HAP-1 (cell line): ENCODE results near the gene PLCB3.

ENCODE experiments used
- DNase-seq, 2 experiments: peaks; one replicate each; pipeline ENCODE4 v3.0.0-alpha.2; 2016 to 2020; ENCODE audit warnings: low spot score in 2 of 2
- H3K27me3 ChIP-seq: fragments of 250-450 bp; sonication (Bioruptor Pico); 2 replicates; pipeline ENCODE4 v1.5.1; 2020; ENCODE audit warnings: low read depth, mild to moderate bottlenecking, moderate library complexity
- H3K36me3 ChIP-seq: fragments of 250-450 bp; sonication (Bioruptor Pico); replicated peaks from 2 replicates; pipeline ENCODE4 v1.5.1; 2020; ENCODE audit warnings: mild to moderate bottlenecking
- H3K4me1 ChIP-seq: fragments of 250-450 bp; sonication (Bioruptor Pico); 2 replicates; pipeline ENCODE4 v1.5.1; 2020; ENCODE audit warnings: mild to moderate bottlenecking
- H3K4me3 ChIP-seq: fragments of 250-450 bp; sonication (Bioruptor Pico); 2 replicates; pipeline ENCODE4 v1.5.1; 2020; ENCODE audit warnings: mild to moderate bottlenecking, moderate library complexity
- H3K9me3 ChIP-seq: fragments of 250-450 bp; sonication (Bioruptor Pico); 2 replicates; pipeline ENCODE4 v1.5.1; 2020; ENCODE audit warnings: mild to moderate bottlenecking, moderate library complexity
- in situ Hi-C: fragments of 300-500 bp; cut with MboI; formaldehyde crosslinking; loops from 3 replicates; pipeline ENCODE4 v1.14.3; 2020; ENCODE audit warnings: low sequenced_read_pairs, inconsistent platforms, mixed read lengths

PLCB3 gene

DNA sequence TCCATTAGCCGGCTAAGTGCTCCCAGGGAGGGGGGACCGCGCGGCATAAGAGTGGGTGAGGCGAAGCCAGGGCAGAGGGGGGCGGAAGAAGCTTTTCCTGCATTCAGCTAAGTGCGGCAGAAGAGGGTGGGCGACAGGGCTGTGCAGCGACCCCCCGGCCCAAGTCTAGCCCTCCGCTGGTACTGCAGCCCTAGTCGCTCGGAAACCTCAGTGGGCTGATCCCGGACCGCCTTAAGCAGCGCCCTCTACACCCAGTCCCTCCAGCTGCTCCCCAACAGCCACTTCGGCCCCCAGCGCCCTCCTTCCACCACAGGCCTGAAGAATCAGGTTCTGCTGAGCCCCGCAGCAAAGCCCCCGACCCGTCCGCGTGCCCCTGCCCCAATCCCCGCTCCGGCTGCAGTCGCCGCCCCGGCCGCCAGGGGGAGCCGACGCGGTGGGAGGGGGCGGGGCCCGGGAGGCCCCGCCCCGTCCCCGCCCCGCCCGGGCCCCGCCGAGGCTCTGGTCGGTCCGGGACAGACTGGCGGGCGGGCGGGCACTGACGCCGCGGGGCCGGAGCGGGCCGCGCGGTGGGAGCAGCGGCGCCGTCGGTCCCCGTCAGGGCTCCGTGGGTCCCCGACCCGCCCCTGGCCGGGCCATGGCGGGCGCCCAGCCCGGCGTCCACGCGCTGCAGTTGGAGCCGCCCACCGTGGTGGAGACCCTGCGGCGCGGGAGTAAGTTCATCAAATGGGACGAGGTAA lies at the start of gene PLCB3:
Gene PLCB3, plus strand, starts transcription at position 515 of the 737 bp plus-strand sequence. Its CDS starts 120 bp downstream, at position 635.
- Histone ChIP-seq H3K4me1 (peaks cover 12% of the 10 kb centered on the region), H3K27me3 (no peaks in the 10 kb centered on the region), H3K4me3 (peak within 1 kb of the TSS; percentile 70), H3K9me3 (no peaks in the 10 kb centered on the region), H3K36me3 (peaks cover 15% of the 10 kb centered on the region)
- in situ Hi-C loops = loop anchor here (25.0 kb wide), 1 partner anchor 861 kb away; the partner anchor contains the start of genes FAU, MRPL49, TM7SF2 and ZNHIT2
- DNase-seq = peak; percentile 33 to 69

DNA sequence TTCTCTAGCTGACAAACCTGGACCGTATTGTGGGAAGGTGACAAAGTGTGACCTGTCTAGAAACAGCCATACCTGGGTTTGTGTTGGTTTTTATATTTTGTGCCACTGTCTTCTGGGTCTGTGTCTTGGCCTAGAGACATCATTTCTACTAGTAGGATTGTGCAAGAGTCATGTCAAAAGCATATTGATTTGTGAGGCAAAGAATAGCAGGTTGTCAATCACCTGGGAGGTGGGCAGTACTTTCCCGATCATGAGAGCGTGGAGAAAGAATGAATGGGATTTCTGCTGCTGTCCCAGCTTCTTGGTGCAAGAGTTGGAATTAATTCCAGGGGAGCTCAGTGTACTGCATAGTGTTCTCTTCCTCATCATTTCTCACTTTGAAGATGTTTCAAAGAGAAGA lies 49.8 kb upstream of the PLCB3 start:
- DNase-seq = no peak
- peaks cover 96% of the 10 kb centered on the region for H3K36me3 ChIP-seq
- no peaks in the 10 kb centered on the region for H3K9me3 ChIP-seq
- H3K27me3 ChIP-seq = no peaks in the 10 kb centered on the region
- H3K4me3 ChIP-seq = no peak overlapping the region
- in situ Hi-C loops = no loop called here
- no peaks in the 10 kb centered on the region for H3K4me1 ChIP-seq

DNA sequence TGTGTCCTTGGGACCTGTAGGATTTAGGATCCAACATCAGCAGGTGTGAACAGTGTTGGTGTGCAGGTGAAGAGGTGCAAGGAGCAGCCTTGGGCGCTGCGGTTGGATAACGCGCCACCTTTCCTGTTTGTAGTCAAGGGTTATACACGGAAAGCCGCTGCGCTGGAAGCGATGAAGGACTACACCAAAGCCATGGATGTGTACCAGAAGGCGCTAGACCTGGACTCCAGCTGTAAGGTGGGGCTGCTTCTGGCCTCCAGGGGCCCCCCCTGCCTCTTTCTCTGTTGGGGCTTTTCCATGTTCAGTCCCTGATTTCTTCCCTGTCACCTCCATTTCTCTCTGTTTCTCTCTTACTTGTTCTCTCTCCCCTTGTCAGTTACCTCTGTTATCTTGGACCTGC lies 48.3 kb upstream of the PLCB3 start:
- H3K36me3 ChIP-seq = peaks cover 90% of the 10 kb centered on the region
- no peaks in the 10 kb centered on the region for H3K27me3 ChIP-seq
- in situ Hi-C loops = no loop called here
- no peak overlapping the region for H3K4me3 ChIP-seq
- H3K9me3 ChIP-seq = no peaks in the 10 kb centered on the region
- no peak for DNase-seq
- no peaks in the 10 kb centered on the region for H3K4me1 ChIP-seq

DNA sequence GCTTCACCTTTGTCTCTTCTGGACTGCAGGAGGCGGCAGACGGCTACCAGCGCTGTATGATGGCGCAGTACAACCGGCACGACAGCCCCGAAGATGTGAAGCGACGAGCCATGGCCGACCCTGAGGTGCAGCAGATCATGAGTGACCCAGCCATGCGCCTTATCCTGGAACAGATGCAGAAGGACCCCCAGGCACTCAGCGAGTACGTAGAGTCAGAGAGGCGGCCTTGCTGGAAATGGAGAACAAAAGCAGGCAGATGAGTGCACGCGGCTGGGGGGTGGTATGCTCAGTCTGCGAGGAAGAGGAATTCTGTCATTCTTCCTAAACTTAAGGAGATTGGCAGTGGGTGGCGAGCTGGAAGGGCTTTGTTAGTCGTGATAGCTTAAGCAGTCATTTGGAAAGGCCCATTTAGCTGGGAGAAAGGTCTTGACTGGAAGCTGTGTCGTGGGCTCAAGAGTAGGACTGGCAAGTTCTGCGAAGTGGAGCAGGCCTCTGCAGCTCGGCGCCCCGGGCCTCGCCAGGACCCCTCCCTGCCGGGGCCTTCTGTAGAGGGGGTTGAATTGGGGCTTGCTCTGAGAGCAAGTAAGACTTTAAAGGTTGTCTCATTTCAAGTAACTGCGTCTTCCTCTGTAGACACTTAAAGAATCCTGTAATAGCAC lies 47.8 kb upstream of the PLCB3 start:
- no peaks in the 10 kb centered on the region for H3K4me1 ChIP-seq
- H3K9me3 ChIP-seq = no peaks in the 10 kb centered on the region
- peaks cover 85% of the 10 kb centered on the region for H3K36me3 ChIP-seq
- DNase-seq = no peak
- no peak overlapping the region for H3K4me3 ChIP-seq
- in situ Hi-C loops = no loop called here
- H3K27me3 ChIP-seq = no peaks in the 10 kb centered on the region

DNA sequence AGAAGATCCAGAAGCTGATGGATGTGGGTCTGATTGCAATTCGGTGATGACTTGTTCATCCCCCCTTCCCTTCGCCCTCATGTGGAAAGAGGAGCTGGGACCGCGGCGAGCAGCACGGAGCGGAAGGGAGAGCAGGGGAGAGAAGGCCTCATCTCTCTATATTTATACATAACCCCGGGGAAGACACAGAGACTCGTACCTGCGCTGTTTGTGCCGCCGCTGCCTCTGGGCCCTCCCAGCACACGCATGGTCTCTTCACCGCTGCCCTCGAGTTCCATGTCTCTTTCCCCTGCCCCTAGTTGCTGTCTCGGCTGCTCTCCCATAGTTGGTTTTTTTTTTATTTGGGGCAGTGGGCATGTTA lies 47.3 kb upstream of the PLCB3 start:
- no peaks in the 10 kb centered on the region for H3K27me3 ChIP-seq
- in situ Hi-C loops = no loop called here
- no peaks in the 10 kb centered on the region for H3K9me3 ChIP-seq
- no peak overlapping the region for H3K4me3 ChIP-seq
- no peak for DNase-seq
- H3K36me3 ChIP-seq = peaks cover 81% of the 10 kb centered on the region
- no peaks in the 10 kb centered on the region for H3K4me1 ChIP-seq

DNA sequence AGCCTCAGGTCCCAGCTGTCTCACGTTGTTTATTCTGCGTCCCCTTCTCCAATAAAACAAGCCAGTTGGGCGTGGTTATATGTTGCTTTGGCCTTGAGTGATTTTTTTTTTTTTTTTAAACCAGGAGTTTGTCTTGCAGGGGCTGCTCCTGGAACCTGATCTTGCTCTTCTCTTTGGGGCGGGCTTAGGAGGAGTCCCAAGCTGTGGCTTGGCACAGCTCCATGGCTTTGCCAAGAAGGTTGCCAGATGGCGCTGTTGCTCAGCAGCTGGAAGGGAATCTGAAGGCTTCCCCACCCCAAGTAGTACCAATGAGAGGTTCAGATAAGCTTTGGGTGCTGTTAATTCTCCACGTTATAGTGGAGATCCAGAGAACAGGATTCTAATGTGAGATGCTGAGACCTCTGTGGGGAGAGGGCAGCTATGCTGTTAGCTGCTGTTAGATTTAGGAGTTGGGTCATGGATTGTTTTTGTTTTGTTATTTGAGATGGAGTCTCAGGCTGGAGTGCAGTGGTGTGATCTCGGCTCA lies 46.8 kb upstream of the PLCB3 start:
- H3K9me3 ChIP-seq = no peaks in the 10 kb centered on the region
- H3K27me3 ChIP-seq = no peaks in the 10 kb centered on the region
- no peak overlapping the region for H3K4me3 ChIP-seq
- H3K4me1 ChIP-seq = no peaks in the 10 kb centered on the region
- in situ Hi-C loops = no loop called here
- H3K36me3 ChIP-seq = peaks cover 78% of the 10 kb centered on the region
- peak; percentile 68 to 83 for DNase-seq

DNA sequence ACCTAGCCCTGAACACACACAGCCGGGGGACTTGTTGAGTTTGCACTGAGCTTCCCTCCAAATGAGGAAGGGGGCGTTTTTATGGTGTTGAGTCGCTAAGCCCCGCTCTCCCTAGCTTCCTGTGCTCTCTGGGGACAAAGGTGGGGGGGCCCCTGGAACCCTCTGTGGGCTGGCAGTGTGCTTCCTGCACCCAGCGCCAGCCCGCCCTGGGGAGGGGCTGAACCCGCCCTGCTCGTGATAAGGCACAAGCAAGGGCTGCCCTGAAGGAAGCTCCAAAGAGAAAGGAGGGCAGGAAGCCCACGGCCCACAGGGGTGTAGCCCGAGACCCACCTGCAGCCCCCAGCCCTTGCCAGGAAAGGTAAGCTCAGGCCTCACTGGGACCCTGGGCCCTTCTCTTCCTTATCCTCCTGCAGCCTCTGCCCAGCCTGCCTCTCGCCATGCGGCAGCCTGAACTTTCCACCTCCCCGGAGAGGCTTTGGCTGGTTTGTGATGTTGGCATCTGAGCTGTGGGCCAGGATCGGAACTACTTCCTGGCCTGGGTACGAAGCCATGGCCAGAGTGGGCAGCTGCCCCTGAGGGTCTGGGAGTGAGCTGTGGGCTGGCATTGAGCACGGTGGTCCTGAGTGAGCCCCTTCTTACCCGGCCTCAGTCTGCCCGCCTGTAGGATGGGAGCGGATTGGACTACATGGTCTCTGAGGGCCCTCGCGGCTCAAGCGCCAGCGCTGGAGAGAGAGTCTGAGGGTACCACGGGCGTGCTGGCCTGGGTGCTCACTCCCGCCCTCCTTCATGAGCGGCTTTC lies 44.7 kb upstream of the PLCB3 start, which contains the start of gene FERMT3:
Gene FERMT3, plus strand, starts transcription at position 265 of the 799 bp plus-strand sequence. CDS start 644 bp downstream, outside the sequence.
- Histone ChIP-seq H3K4me1 (no peaks in the 10 kb centered on the region), H3K36me3 (peaks cover 57% of the 10 kb centered on the region), H3K27me3 (no peaks in the 10 kb centered on the region), H3K9me3 (no peaks in the 10 kb centered on the region), H3K4me3 (no peak within 1 kb of the TSS)
- DNase-seq = no peak
- in situ Hi-C loops = no loop called here

DNA sequence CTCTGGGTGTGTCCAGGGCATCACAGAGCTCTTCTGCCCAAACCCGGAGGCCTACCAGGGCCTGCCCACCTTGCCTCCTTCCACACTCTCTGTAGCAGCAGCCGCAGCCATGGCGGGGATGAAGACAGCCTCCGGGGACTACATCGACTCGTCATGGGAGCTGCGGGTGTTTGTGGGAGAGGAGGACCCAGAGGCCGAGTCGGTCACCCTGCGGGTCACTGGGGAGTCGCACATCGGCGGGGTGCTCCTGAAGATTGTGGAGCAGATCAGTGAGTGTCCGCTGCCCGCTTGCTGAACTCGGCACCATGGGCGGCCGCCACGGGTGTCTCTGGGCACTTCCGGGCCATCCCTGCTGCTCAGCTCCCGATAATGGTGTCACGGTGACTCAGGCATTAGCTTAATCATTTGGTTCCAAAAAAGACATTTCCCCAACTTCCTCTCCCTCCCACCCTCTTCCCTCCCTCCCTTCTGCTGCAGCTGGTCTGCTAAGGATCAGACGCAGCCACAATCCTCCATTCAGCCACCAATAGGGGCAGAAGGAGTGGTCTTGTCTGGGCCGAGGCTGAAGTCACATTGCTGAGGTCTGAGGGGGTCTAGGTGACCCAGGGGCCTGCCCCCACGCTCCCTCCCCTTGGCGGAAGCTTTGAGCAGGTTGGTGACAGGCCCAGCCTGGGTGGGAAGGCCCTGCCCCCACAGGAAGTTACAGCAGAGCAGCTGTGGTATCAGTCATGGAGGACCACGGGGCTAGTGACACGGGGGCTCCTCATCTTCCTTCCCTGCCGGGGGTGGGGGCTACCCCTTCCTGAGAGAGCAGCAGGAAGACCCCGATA lies 43.9 kb upstream of the PLCB3 start:
- Histone ChIP-seq H3K36me3 (peaks cover 53% of the 10 kb centered on the region), H3K4me1 (no peaks in the 10 kb centered on the region), H3K27me3 (no peaks in the 10 kb centered on the region), H3K9me3 (no peaks in the 10 kb centered on the region), H3K4me3 (no peak overlapping the region)
- in situ Hi-C loops = no loop called here
- DNase-seq = no peak

DNA sequence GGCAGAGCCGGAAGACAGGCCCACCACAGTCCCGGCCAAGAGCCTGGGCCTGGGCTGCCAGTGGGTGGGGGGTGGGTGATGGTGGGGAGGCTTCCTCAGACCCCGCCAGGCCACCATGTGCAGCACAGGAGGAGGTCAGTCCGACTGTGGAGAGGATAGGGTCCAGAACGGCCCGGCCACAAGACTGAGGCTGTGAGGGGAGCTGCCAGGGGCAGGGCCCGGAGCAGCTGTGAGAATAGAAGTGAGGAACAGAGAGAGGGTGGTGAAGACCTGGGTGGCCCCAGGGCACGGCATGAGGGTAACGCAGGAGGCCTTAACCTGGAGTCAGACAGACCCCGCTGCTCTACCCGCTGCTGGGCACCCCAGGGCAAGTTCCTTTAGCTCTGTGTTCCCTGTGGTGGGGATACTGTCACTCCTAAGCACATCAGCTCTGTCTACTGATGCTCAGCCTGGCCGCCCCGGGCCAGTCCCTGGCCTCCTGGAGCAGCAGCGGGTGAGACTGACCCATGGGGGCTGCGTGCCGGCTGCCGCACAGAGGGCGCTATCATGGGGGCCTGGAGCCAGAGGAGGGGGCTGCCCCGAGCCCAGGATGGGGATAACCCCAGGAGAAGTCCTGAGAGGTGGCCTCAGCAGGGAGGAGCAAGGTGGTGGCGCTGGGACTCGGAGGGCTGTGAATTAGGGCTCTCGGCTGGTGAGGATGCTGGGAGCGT lies 43.1 kb upstream of the PLCB3 start:
- DNase-seq = no peak
- Histone ChIP-seq H3K36me3 (peaks cover 46% of the 10 kb centered on the region), H3K9me3 (no peaks in the 10 kb centered on the region), H3K4me1 (no peaks in the 10 kb centered on the region), H3K27me3 (no peaks in the 10 kb centered on the region), H3K4me3 (no peak overlapping the region)
- in situ Hi-C loops = no loop called here

DNA sequence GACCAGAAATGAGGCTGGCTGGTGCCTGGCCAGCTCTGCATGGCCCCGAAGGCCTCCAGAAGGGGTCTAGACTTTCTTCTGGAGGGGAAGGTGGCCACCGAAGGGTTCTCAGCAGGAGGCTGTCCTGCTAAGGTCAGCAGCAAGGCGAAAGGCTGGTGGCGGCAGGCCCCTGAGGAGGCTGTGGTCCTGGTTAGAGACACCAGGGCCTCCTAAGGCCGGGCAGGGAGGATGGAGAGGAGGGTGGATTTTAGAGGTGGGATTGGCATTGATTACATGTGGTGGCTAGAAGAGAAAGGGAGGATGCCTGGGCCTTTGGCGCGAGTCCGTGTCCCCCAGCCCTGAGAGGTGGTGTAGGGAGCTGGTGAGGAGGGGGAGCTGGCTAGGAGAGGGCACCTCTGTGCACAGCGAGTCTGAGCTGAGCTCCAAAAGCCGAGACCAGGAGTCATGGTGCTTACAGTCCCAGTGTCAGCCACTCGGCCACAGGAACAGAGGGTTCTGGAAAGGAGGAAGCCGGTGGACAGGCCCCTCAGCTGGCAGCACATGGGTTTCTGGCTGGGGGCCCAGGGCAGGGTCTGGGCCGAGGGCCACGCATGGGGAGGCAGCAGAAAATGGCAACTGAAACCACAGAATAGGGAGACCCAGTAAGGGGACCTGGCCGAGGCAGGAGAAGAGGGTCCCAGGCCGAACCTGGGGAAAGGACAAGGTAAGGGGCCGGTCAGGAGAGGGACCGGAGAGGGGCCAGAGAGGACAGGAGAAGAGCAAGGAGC lies 42.4 kb upstream of the PLCB3 start:
- no peaks in the 10 kb centered on the region for H3K4me1 ChIP-seq
- no peak overlapping the region for H3K4me3 ChIP-seq
- H3K36me3 ChIP-seq = peaks cover 38% of the 10 kb centered on the region
- in situ Hi-C loops = no loop called here
- no peak for DNase-seq
- no peaks in the 10 kb centered on the region for H3K27me3 ChIP-seq
- H3K9me3 ChIP-seq = no peaks in the 10 kb centered on the region

DNA sequence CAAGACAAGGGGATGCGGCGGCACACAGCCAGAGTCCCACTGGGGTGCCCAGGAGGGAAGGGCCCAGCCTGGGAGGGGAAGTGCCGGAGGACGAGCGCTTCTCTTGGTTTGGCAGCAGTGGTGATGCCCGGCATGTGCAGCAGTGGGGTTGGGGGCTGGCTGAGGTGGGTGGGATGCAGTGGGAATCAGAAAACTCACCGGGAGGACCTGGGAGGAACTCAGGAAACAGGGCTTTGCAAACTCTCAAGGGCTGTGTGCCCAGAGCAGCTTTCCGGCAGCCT lies 41.8 kb upstream of the PLCB3 start:
- in situ Hi-C loops = no loop called here
- Histone ChIP-seq H3K9me3 (no peaks in the 10 kb centered on the region), H3K36me3 (peaks cover 33% of the 10 kb centered on the region), H3K4me3 (no peak overlapping the region), H3K4me1 (no peaks in the 10 kb centered on the region), H3K27me3 (no peaks in the 10 kb centered on the region)
- DNase-seq = no peak

DNA sequence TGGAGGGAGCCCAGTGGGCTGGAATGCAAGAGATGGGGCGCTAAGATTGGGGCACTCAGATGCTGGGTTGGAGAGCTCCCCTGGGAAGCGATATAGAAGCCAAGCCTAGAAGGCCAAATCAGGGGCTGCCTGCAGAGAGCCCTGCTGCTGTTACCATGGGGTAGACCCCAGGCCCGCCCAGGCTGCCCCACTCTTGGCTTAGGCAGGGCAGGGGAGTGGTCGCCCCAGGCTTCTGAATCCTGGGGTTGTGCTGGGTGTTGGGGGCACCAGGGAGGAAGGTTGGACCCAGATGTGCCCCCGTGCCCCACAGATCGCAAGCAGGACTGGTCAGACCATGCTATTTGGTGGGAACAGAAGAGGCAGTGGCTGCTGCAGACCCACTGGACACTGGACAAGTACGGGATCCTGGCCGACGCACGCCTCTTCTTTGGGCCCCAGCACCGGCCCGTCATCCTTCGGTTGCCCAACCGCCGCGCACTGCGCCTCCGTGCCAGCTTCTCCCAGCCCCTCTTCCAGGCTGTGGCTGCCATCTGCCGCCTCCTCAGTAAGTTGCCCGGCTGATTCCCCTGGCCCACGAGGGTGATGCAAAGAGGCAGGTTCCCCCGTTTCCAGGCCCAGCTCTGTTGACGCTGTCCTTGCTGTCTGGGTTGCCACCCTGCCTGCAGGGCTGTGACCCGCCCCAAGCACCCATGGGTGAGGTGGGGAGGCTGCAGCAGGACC lies 40.9 kb upstream of the PLCB3 start:
- H3K27me3 ChIP-seq = no peaks in the 10 kb centered on the region
- no peaks in the 10 kb centered on the region for H3K4me1 ChIP-seq
- in situ Hi-C loops = no loop called here
- H3K36me3 ChIP-seq = peaks cover 23% of the 10 kb centered on the region
- DNase-seq = no peak
- H3K4me3 ChIP-seq = no peak overlapping the region
- no peaks in the 10 kb centered on the region for H3K9me3 ChIP-seq
